ENCODE data around the gene CEL. TPM values are rescaled to one million over a fixed set of nuclear protein-coding genes. Genes with fewer than 3 reads are reported as not detected.
A peak's percentile ranks its signal among the peaks of the same experiment; 100 is the strongest.
"Not testable (repeated sequence)": the region's sequence is repeated elsewhere in the genome, so short reads cannot be mapped to it uniquely, and the experiment has no call there.

CEL gene
- 0.41 TPM for total RNA-seq

- DNase-seq = not testable (repeated sequence)
These were observed at the start of gene CEL for GRCh38 chr9:133061764-133062145. CEL (plus strand) TSS chr9:133061981; CDS start chr9:133062003, 22 bp downstream.

- DNase-seq = no peak
These were observed 47.1 kb upstream of the CEL start for GRCh38 chr9:133014696-133015095.

- no peak for DNase-seq
These were observed 38.5 kb upstream of the CEL start for GRCh38 chr9:133023117-133023890.

GRCh38 chr9:133026426-133026825 is 35.4 kb upstream of the CEL start:
- no peak for DNase-seq

- DNase-seq = no peak
These were observed 34.6 kb upstream of the CEL start for GRCh38 chr9:133027134-133027533.

GRCh38 chr9:133028221-133028620 is 33.6 kb upstream of the CEL start:
- no peak for DNase-seq

GRCh38 chr9:133029994-133030316 is 31.8 kb upstream of the CEL start:
- DNase-seq = no peak

- DNase-seq = peak; percentile 99
These were observed 31.3 kb upstream of the CEL start, which contains the start of gene GTF3C5 for GRCh38 chr9:133030317-133031129. GTF3C5 (plus strand) TSS chr9:133030997; CDS start chr9:133031012, 15 bp downstream.

GRCh38 chr9:133031130-133031422 is 30.7 kb upstream of the CEL start:
- no peak for DNase-seq

GRCh38 chr9:133031496-133031911 is 30.3 kb upstream of the CEL start:
- no peak for DNase-seq

- DNase-seq = no peak
These were observed 29.6 kb upstream of the CEL start for GRCh38 chr9:133032171-133032570.

- DNase-seq = no peak
These were observed 26.1 kb upstream of the CEL start for GRCh38 chr9:133035669-133036068.

- DNase-seq = no peak
These were observed 23.8 kb upstream of the CEL start for GRCh38 chr9:133037775-133038515.

- peak; percentile 54 for DNase-seq
These were observed 20.8 kb upstream of the CEL start for GRCh38 chr9:133040892-133041479.

GRCh38 chr9:133041958-133042357 is 19.8 kb upstream of the CEL start:
- no peak for DNase-seq

GRCh38 chr9:133042676-133043075 is 19.1 kb upstream of the CEL start:
- DNase-seq = no peak

- DNase-seq = no peak
These were observed 18.2 kb upstream of the CEL start for GRCh38 chr9:133043449-133044035.

- DNase-seq = no peak
These were observed 17.7 kb upstream of the CEL start for GRCh38 chr9:133044125-133044524.

GRCh38 chr9:133044661-133045060 is 17.1 kb upstream of the CEL start:
- no peak for DNase-seq

- no peak for DNase-seq
These were observed 16.6 kb upstream of the CEL start for GRCh38 chr9:133045132-133045531.

- DNase-seq = no peak
These were observed 15.4 kb upstream of the CEL start for GRCh38 chr9:133046196-133046899.

- DNase-seq = no peak
These were observed 14.9 kb upstream of the CEL start for GRCh38 chr9:133046900-133047295.

All from tongue (tissue), 2 donors.